Liver (tissue), 3 donors: ENCODE results near the gene PRDM7.

ENCODE experiments used
- CTCF ChIP-seq: fragments of 150-350 bp; IDR thresholded peaks from 2 replicates; pipeline ENCODE4 v1.5.1; 2017; ENCODE audit warnings: improper control_type of control experiment, low read depth, low read length; ENCODE audit not compliant: missing input control
- EGR1 ChIP-seq, 2 donors: IDR thresholded peaks; 2 replicates each; pipeline ENCODE4 v1.6.1; 2016 to 2018; ENCODE audit warnings: antibody characterized with exemption in 2 of 2, low read depth in 2 of 2
- donor health status: healthy.
- donor health status: healthy.

GRCh38 chr16:90055371-90055770, 21.8 kb downstream of the PRDM7 start:
- no peak for TF ChIP-seq CTCF
- TF ChIP-seq EGR1 (IDR thresholded peaks at IDR 0.05; ENCODE audit: low read depth in 2 of 2) = no peak
